Astrocyte of the cerebellum (primary cell): ENCODE measurements around the gene TASP1.
A peak's percentile ranks its signal among the peaks of the same experiment; 100 is the strongest.

ENCODE experiments used
- DNase-seq: peaks from one replicate; pipeline ENCODE4 v3.0.0-alpha.2; 2011; ENCODE audit warnings: low read depth
- H3K4me3 ChIP-seq: 2 replicates; pipeline ENCODE4 v1.5.1; 2011; ENCODE audit warnings: mild to moderate bottlenecking, low read depth, low read length, moderate library complexity
- CTCF ChIP-seq: IDR thresholded peaks from 2 replicates; pipeline ENCODE4 v1.5.1; 2012; ENCODE audit warnings: low read length, low read depth, moderate library complexity, mild to moderate bottlenecking; ENCODE audit errors: missing control alignments
- in situ Hi-C: cut with HindIII; loops from 2 replicates; pipeline ENCODE4 v1.10.0; 2017; ENCODE audit warnings: low sequenced_read_pairs

Gene TASP1

GRCh38 chr20:13530146-13530545 is 108.6 kb downstream of the TASP1 start:
- H3K4me3 ChIP-seq, result no peak overlapping the region
- in situ Hi-C loops, result no loop called here
- DNase-seq, result no peak
- TF ChIP-seq CTCF, result no peak

- in situ Hi-C loops, result no loop called here
- no peak overlapping the region for H3K4me3 ChIP-seq
- TF ChIP-seq CTCF, result no peak
- DNase-seq, result no peak
These were observed 112.2 kb downstream of the TASP1 start for GRCh38 chr20:13526551-13526950.

- in situ Hi-C loops, result no loop called here
- peak; percentile 50 for DNase-seq
- TF ChIP-seq CTCF, result no peak
- no peak overlapping the region for H3K4me3 ChIP-seq
These were observed 113.3 kb downstream of the TASP1 start for GRCh38 chr20:13525225-13525940.

GRCh38 chr20:13524339-13524738 is 114.4 kb downstream of the TASP1 start:
- in situ Hi-C loops, result no loop called here
- no peak for TF ChIP-seq CTCF
- H3K4me3 ChIP-seq, result no peak overlapping the region

GRCh38 chr20:13517831-13518230 is 120.9 kb downstream of the TASP1 start:
- H3K4me3 ChIP-seq, result no peak overlapping the region
- in situ Hi-C loops, result no loop called here
- DNase-seq, result no peak
- TF ChIP-seq CTCF, result no peak

More at GRCh38 chr20:13524339-13524738, 114.4 kb downstream of the TASP1 start:
- no peak for DNase-seq

GRCh38 chr20:13515796-13516558 is 122.8 kb downstream of the TASP1 start:
- in situ Hi-C loops, result no loop called here
- DNase-seq, result no peak
- no peak overlapping the region for H3K4me3 ChIP-seq
- TF ChIP-seq CTCF, result no peak
